ENCODE measurements around the gene SERPINA5. TPM values are rescaled to one million over a fixed set of nuclear protein-coding genes. Genes with fewer than 3 reads are reported as not detected.
"Not testable (repeated sequence)": the region's sequence is repeated elsewhere in the genome, so short reads cannot be mapped to it uniquely, and the experiment has no call there.

SERPINA5 gene
- polyA plus RNA-seq, 1 donor = 5.3 TPM

GRCh38 chr14:94600148-94600545 lies 18.9 kb downstream of the SERPINA5 start:
- DNase-seq = peak in 1 of 2 donors; percentile 41
- H3K27me3 ChIP-seq (ENCODE audit: control insufficient read depth, insufficient read depth, low read length) = no peaks in the 10 kb centered on the region
- H3K36me3 ChIP-seq (ENCODE audit: control insufficient read depth, insufficient read depth, low read length) = no peaks in the 10 kb centered on the region
- H3K9me3 ChIP-seq (ENCODE audit: control insufficient read depth, low read depth, low read length) = peaks cover 5% of the 10 kb centered on the region
- 40% methylated on average over 2 of the region's 11 CpGs for WGBS (ENCODE audit: insufficient coverage, low lambda C conversion rate)
- H3K27ac ChIP-seq (ENCODE audit: low read length) = peak overlapping the region; percentile 91
- H3K4me3 ChIP-seq (ENCODE audit: low read length) = no peak overlapping the region
- H3K4me1 ChIP-seq (ENCODE audit: control insufficient read depth, insufficient read depth, low read length) = peaks cover 45% of the 10 kb centered on the region

DNA sequence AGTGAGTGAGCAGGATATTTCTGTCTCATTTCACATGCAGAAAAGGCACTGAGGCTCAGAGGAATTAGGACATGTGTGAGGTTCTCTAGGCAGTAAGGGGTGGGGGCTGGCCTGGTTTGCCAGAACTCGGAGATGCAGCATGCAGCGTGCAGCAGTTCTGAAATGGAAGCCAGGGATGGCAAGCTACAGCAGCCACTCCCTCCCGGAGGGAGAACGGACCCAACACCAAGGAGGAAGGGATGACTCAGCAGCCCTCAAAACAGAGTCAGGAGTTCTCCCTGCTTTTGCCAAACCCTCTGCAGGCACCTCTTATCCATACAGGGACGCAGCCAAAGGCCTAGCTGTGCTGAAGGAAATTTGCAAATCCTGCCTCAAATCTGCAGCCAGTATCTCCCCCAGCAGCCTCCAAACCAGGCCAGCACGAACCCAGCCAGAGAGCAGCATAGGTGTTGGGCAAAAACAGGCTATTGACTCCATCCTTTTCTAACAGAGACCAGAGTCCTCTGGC lies 20.7 kb downstream of the SERPINA5 start:
- Histone ChIP-seq H3K4me3 (ENCODE audit: low read length) (no peak overlapping the region), H3K4me1 (ENCODE audit: control insufficient read depth, insufficient read depth, low read length) (peaks cover 45% of the 10 kb centered on the region), H3K27me3 (ENCODE audit: control insufficient read depth, insufficient read depth, low read length) (no peaks in the 10 kb centered on the region), H3K36me3 (ENCODE audit: control insufficient read depth, insufficient read depth, low read length) (no peaks in the 10 kb centered on the region), H3K27ac (ENCODE audit: low read length) (peak overlapping the region; percentile 59), H3K9me3 (ENCODE audit: control insufficient read depth, low read depth, low read length) (peaks cover 5% of the 10 kb centered on the region)
- DNase-seq = peak in 1 of 2 donors; percentile 63
- WGBS (ENCODE audit: insufficient coverage, low lambda C conversion rate) = no CpG with 5 or more reads among the region's 6 CpGs

DNA sequence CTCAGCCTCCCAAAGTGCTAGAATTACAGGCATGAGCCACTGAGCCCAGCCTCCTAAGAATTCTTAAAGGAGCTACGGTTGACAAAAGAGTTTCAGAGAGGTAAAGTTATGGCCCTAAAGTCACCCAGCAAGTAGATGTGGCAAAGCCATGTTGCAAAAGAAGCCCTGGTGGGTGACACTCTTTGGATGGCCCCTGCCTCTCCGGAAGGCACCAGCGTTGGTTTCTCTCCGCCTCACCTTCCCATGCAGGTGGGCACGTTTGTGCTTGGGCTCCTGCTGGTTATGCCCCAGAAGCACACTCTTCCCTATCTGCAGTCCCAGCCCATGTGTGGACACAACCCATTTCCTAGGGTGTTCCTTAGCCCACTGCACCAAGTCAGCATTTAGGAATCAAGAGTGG lies 21.5 kb downstream of the SERPINA5 start:
- Histone ChIP-seq H3K27ac (ENCODE audit: low read length) (no peak overlapping the region), H3K36me3 (ENCODE audit: control insufficient read depth, insufficient read depth, low read length) (no peaks in the 10 kb centered on the region)
- no CpG with 5 or more reads among the region's 5 CpGs for WGBS (ENCODE audit: insufficient coverage, low lambda C conversion rate)

DNA sequence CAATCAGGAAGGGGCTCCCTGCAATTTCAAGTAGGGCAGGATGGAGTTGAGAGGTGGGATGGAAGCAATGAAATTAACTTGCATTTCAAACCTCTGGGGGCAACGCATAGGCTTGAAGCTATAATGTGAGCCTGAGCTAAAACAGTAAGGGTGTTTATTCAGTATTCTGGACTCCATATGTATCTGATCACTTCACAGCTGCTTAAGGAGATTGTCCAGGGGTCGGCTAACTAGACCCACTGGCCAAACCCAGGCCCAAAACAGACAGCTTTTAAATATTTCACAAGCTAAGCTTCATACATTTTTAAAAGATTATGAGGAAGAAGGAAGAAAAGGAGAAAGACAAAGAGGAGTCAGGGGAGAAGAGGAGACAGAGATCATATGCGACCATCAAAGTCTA lies 24.1 kb downstream of the SERPINA5 start:
- Histone ChIP-seq H3K9me3 (ENCODE audit: control insufficient read depth, low read depth, low read length) (peaks cover 5% of the 10 kb centered on the region), H3K27me3 (ENCODE audit: control insufficient read depth, insufficient read depth, low read length) (no peaks in the 10 kb centered on the region), H3K4me3 (ENCODE audit: low read length) (no peak overlapping the region), H3K27ac (ENCODE audit: low read length) (no peak overlapping the region), H3K36me3 (ENCODE audit: control insufficient read depth, insufficient read depth, low read length) (no peaks in the 10 kb centered on the region), H3K4me1 (ENCODE audit: control insufficient read depth, insufficient read depth, low read length) (peaks cover 18% of the 10 kb centered on the region)
- WGBS (ENCODE audit: insufficient coverage, low lambda C conversion rate) = 60% methylated on average over 1 of the region's 3 CpGs
- no peak for DNase-seq

More for the DNA sequence above, 21.5 kb downstream of the SERPINA5 start:
- no peak for DNase-seq
- Histone ChIP-seq H3K27me3 (ENCODE audit: control insufficient read depth, insufficient read depth, low read length) (no peaks in the 10 kb centered on the region), H3K4me1 (ENCODE audit: control insufficient read depth, insufficient read depth, low read length) (peaks cover 40% of the 10 kb centered on the region), H3K9me3 (ENCODE audit: control insufficient read depth, low read depth, low read length) (peaks cover 5% of the 10 kb centered on the region), H3K4me3 (ENCODE audit: low read length) (no peak overlapping the region)

DNA sequence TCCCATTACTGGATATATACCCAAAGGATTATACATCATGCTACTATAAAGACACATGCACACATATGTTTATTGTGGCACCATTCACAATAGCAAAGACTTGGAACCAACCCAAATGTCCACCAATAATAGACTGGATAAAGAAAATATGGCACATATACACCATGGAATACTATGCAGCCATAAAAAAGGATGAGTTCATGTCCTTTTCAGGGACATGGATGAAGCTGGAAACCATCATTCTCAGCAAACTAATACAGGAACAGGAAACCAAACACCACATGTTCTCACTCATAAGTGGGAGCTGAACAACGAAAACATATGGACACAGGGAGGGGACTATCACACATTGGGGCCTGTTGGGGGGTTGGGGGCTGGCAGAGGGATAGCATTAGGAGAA lies 27.7 kb downstream of the SERPINA5 start:
- not testable (repeated sequence) for H3K9me3 ChIP-seq (ENCODE audit: control insufficient read depth, low read depth, low read length); H3K27ac ChIP-seq (ENCODE audit: low read length); H3K36me3 ChIP-seq (ENCODE audit: control insufficient read depth, insufficient read depth, low read length); H3K4me3 ChIP-seq (ENCODE audit: low read length); H3K27me3 ChIP-seq (ENCODE audit: control insufficient read depth, insufficient read depth, low read length); DNase-seq; H3K4me1 ChIP-seq (ENCODE audit: control insufficient read depth, insufficient read depth, low read length)
- WGBS (ENCODE audit: insufficient coverage, low lambda C conversion rate) = no CpG with 5 or more reads among the region's 1 CpG

GRCh38 chr14:94611179-94611578 lies 30.0 kb downstream of the SERPINA5 start:
- DNase-seq = no peak

GRCh38 chr14:94612174-94612573 lies 30.9 kb downstream of the SERPINA5 start, which contains the start of gene SERPINA3:
TSS of gene SERPINA3 (plus strand) at chr14:94612391. CDS start at chr14:94614442, 2,051 bp downstream.
- WGBS (ENCODE audit: insufficient coverage, low lambda C conversion rate) = no CpG with 5 or more reads among the region's 4 CpGs
- H3K4me3 ChIP-seq (ENCODE audit: low read length) = no peak within 1 kb of the TSS
- DNase-seq = no peak
- H3K27ac ChIP-seq (ENCODE audit: low read length) = no peak within 1 kb of the TSS
- H3K36me3 ChIP-seq (ENCODE audit: control insufficient read depth, insufficient read depth, low read length) = no peaks in the 10 kb centered on the region
- peaks cover 3% of the 10 kb centered on the region for H3K4me1 ChIP-seq (ENCODE audit: control insufficient read depth, insufficient read depth, low read length)
- no peaks in the 10 kb centered on the region for H3K9me3 ChIP-seq (ENCODE audit: control insufficient read depth, low read depth, low read length)
- no peaks in the 10 kb centered on the region for H3K27me3 ChIP-seq (ENCODE audit: control insufficient read depth, insufficient read depth, low read length)

More at GRCh38 chr14:94611179-94611578, 30.0 kb downstream of the SERPINA5 start:
- no peaks in the 10 kb centered on the region for H3K36me3 ChIP-seq (ENCODE audit: control insufficient read depth, insufficient read depth, low read length)
- no peaks in the 10 kb centered on the region for H3K9me3 ChIP-seq (ENCODE audit: control insufficient read depth, low read depth, low read length)
- H3K4me1 ChIP-seq (ENCODE audit: control insufficient read depth, insufficient read depth, low read length) = peaks cover 3% of the 10 kb centered on the region
- H3K27me3 ChIP-seq (ENCODE audit: control insufficient read depth, insufficient read depth, low read length) = no peaks in the 10 kb centered on the region
- no CpG with 5 or more reads among the region's 5 CpGs for WGBS (ENCODE audit: insufficient coverage, low lambda C conversion rate)
- H3K27ac ChIP-seq (ENCODE audit: low read length) = no peak overlapping the region
- H3K4me3 ChIP-seq (ENCODE audit: low read length) = no peak overlapping the region

DNA sequence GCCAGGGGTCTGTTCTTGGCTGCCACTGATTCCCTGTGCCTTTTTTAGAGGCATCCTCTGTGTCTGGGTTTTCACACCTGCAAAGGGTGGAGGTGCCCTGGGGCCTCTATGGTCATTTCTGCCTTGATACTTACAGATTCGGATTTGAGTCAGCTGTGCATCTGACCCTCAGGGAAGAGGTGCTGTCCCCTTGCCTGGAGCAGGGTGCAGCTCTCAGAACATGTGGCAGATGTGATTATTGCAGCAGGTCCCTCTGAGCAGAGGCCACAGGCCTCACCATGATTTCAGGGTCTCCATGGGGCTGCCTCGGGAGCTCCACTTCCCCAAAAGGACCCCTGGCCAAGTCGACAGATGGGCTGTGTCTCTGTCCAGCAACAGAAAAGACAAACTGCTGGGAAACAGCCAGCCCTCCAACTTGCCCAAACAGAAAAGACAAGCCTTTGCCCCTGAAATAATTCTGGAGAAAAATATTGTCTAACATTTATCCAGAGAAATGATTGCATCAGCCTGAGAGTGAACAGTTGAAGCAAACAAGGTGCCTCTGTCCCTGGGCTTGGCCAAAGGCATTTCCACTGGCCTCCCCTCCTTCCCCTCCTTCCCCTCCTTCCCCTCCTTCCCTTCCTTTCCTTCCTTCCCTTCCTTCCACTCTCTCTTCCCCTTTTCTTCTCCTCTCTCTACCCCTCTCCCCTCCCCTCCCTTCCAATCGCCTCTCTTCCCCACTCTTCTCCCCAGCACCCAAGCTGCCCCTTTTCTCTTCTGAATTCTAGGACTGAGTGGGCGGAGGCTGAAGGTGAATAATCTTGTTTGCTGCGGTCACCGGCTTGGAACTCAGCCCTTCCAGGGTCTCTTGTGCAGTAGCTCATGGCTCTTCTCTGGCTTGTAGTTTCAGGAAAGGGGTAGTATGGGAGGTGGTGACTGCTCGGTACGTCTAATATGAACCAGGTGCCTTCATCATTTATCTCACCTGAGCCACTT lies 31.6 kb downstream of the SERPINA5 start:
- no peaks in the 10 kb centered on the region for H3K9me3 ChIP-seq (ENCODE audit: control insufficient read depth, low read depth, low read length)
- H3K4me1 ChIP-seq (ENCODE audit: control insufficient read depth, insufficient read depth, low read length) = peaks cover 3% of the 10 kb centered on the region
- H3K4me3 ChIP-seq (ENCODE audit: low read length) = no peak overlapping the region
- no peak overlapping the region for H3K27ac ChIP-seq (ENCODE audit: low read length)
- H3K27me3 ChIP-seq (ENCODE audit: control insufficient read depth, insufficient read depth, low read length) = no peaks in the 10 kb centered on the region
- H3K36me3 ChIP-seq (ENCODE audit: control insufficient read depth, insufficient read depth, low read length) = no peaks in the 10 kb centered on the region
- no peak for DNase-seq
- WGBS (ENCODE audit: insufficient coverage, low lambda C conversion rate) = 33% methylated on average over 2 of the region's 9 CpGs

GRCh38 chr14:94613720-94614644 lies 32.8 kb downstream of the SERPINA5 start:
- Histone ChIP-seq H3K9me3 (ENCODE audit: control insufficient read depth, low read depth, low read length) (peaks cover 8% of the 10 kb centered on the region), H3K36me3 (ENCODE audit: control insufficient read depth, insufficient read depth, low read length) (no peaks in the 10 kb centered on the region), H3K27me3 (ENCODE audit: control insufficient read depth, insufficient read depth, low read length) (no peaks in the 10 kb centered on the region), H3K27ac (ENCODE audit: low read length) (no peak overlapping the region), H3K4me3 (ENCODE audit: low read length) (no peak overlapping the region), H3K4me1 (ENCODE audit: control insufficient read depth, insufficient read depth, low read length) (peaks cover 3% of the 10 kb centered on the region)
- no CpG with 5 or more reads among the region's 20 CpGs for WGBS (ENCODE audit: insufficient coverage, low lambda C conversion rate)
- DNase-seq = no peak

DNA sequence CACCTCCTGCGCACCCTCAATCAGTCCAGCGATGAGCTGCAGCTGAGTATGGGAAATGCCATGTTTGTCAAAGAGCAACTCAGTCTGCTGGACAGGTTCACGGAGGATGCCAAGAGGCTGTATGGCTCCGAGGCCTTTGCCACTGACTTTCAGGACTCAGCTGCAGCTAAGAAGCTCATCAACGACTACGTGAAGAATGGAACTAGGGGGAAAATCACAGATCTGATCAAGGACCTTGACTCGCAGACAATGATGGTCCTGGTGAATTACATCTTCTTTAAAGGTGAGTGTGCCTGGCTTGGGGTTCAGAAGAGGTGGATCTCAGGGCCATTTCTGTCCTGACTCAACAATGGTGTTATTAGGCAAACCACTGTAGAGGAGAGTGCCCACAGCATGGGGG lies 33.6 kb downstream of the SERPINA5 start:
- Histone ChIP-seq H3K9me3 (ENCODE audit: control insufficient read depth, low read depth, low read length) (peaks cover 13% of the 10 kb centered on the region), H3K27me3 (ENCODE audit: control insufficient read depth, insufficient read depth, low read length) (no peaks in the 10 kb centered on the region), H3K4me1 (ENCODE audit: control insufficient read depth, insufficient read depth, low read length) (no peaks in the 10 kb centered on the region), H3K27ac (ENCODE audit: low read length) (no peak overlapping the region), H3K4me3 (ENCODE audit: low read length) (no peak overlapping the region), H3K36me3 (ENCODE audit: control insufficient read depth, insufficient read depth, low read length) (no peaks in the 10 kb centered on the region)
- no CpG with 5 or more reads among the region's 7 CpGs for WGBS (ENCODE audit: insufficient coverage, low lambda C conversion rate)
- DNase-seq = no peak
